Adipocyte (in vitro differentiated cells): ENCODE measurements around the gene PDZK1.
"Not testable (repeated sequence)": the region's sequence is repeated elsewhere in the genome, so short reads cannot be mapped to it uniquely, and the experiment has no call there.

Experiments used
- DNase-seq: peaks from one replicate; pipeline ENCODE4 v3.0.0-alpha.2; 2015; ENCODE audit warnings: low read depth
- H3K27me3 ChIP-seq: replicated peaks from 2 replicates; pipeline ENCODE4 v1.7.0; 2013; ENCODE audit warnings: mild to moderate bottlenecking, low read length, moderate library complexity; ENCODE audit not compliant: control insufficient read depth, insufficient read depth
- H3K36me3 ChIP-seq: 2 replicates; pipeline ENCODE4 v1.7.0; 2013; ENCODE audit warnings: low read length, mild to moderate bottlenecking, moderate library complexity; ENCODE audit not compliant: control insufficient read depth, insufficient read depth, severe bottlenecking
- H3K4me1 ChIP-seq: 2 replicates; pipeline ENCODE4 v1.7.0; 2013; ENCODE audit warnings: mild to moderate bottlenecking, low read length, moderate library complexity; ENCODE audit not compliant: control insufficient read depth, insufficient read depth
- H3K4me3 ChIP-seq: 2 replicates; pipeline ENCODE4 v1.7.0; 2013; ENCODE audit warnings: mild to moderate bottlenecking, low read length, moderate library complexity
- H3K9ac ChIP-seq: 2 replicates; pipeline ENCODE4 v1.7.0; 2013; ENCODE audit warnings: mild to moderate bottlenecking, low read length, moderate library complexity
- H3K9me3 ChIP-seq: 2 replicates; pipeline ENCODE4 v1.7.0; 2013; ENCODE audit warnings: mild to moderate bottlenecking, low read length, moderate library complexity; ENCODE audit not compliant: control insufficient read depth

The PDZK1 gene

DNA sequence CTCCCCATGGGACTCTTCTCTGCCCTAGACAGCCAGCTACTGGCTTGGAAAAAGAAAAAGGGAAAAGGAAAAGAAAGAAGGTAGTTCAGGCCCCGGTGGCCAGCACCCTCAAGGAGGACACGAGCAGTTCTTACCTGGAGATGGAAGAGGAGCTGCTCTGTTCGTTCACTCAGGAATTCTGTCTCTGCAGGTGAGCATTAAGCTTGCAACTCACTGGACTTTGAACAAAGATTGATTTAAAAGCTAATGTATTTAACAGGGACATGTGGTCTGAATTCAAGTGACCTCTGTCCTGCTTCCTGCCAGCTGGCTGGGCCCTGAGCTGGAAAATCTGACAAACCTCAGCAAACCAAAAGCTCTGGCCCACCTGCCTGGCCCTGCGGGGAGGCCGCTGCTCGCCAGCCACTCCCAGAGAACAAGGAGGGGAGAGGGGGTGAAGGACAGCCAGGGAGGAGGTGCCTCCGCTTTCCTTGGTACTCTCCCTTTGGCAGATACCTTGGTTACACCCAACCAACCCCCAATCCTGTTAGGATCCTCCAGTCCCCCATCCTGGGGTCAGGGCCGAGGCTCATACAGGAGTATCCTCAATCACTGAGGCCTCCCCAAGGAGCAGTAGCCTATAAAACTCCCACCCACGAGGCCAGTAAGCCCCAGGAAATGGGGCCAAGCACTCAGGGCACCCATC lies at the start of gene PDZK1:
Gene PDZK1 (minus strand): TSS at position 186 of the 685 bp plus-strand sequence. CDS start 19,347 bp downstream, outside the sequence.
- Histone ChIP-seq H3K36me3 (no peaks in the 10 kb centered on the region), H3K4me1 (peaks cover 23% of the 10 kb centered on the region), H3K27me3 (peaks cover 4% of the 10 kb centered on the region), H3K4me3 (no peak within 1 kb of the TSS), H3K9me3 (no peaks in the 10 kb centered on the region), H3K9ac (no peak within 1 kb of the TSS)
- no peak for DNase-seq

GRCh38 chr1:145751491-145752037 lies 44.4 kb upstream of the PDZK1 start:
- peaks cover 39% of the 10 kb centered on the region for H3K36me3 ChIP-seq
- H3K27me3 ChIP-seq, result no peaks in the 10 kb centered on the region
- peak; percentile 94 for DNase-seq
- H3K9me3 ChIP-seq, result no peaks in the 10 kb centered on the region
- peak overlapping the region; percentile 19 for H3K4me3 ChIP-seq
- peaks cover 46% of the 10 kb centered on the region for H3K4me1 ChIP-seq
- peak overlapping the region; percentile 72 for H3K9ac ChIP-seq

DNA sequence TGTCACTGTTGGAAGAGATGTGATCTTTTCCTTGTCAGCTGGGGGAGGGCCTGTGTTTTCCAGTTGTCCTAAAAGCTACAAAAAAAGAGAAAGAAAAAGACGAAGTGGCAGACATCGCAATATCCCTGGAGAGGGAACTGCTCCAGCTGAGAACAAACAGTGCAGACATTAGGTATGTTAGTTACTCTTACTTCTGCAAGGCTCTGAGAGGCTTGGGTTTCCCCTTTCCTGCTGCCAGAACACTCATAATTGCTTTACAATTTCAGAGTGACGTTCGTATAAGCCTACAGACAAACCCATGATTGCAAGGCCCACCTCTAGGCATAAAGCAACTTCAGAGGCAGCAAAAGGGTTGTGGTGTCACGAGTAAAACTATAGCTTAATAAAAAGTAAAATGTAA lies 43.3 kb upstream of the PDZK1 start:
- Histone ChIP-seq H3K36me3 (peaks cover 51% of the 10 kb centered on the region), H3K4me1 (peaks cover 46% of the 10 kb centered on the region), H3K27me3 (no peaks in the 10 kb centered on the region), H3K4me3 (no peak overlapping the region), H3K9me3 (no peaks in the 10 kb centered on the region), H3K9ac (no peak overlapping the region)
- peak; percentile 50 for DNase-seq

GRCh38 chr1:145747398-145748247 lies 40.5 kb upstream of the PDZK1 start:
- Histone ChIP-seq H3K9ac (no peak overlapping the region), H3K36me3 (peaks cover 72% of the 10 kb centered on the region), H3K27me3 (no peaks in the 10 kb centered on the region), H3K4me3 (no peak overlapping the region), H3K4me1 (peaks cover 46% of the 10 kb centered on the region), H3K9me3 (no peaks in the 10 kb centered on the region)
- no peak for DNase-seq

DNA sequence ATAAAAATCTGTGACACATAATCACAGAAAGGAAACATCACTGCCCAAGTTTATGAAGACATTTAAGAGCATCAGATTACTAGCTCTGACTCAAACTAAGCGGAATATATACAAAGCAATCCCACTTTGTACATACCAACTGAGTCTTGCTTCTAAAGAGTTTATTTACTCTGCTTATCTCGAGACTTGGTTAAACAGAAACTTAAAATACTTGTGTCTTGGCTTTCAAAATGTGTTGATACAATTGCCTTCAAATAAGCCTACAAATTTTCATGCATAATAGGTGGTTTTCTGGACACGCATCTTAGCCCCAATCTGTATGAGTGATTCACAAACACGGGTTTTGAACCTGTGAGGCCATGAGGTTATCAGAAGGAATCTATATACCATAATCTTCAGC lies 33.1 kb upstream of the PDZK1 start:
- H3K9me3 ChIP-seq, result no peaks in the 10 kb centered on the region
- no peaks in the 10 kb centered on the region for H3K27me3 ChIP-seq
- H3K36me3 ChIP-seq, result peaks cover 49% of the 10 kb centered on the region
- no peaks in the 10 kb centered on the region for H3K4me1 ChIP-seq
- peak; percentile 87 for DNase-seq
- no peak overlapping the region for H3K4me3 ChIP-seq
- H3K9ac ChIP-seq, result no peak overlapping the region

- H3K9me3 ChIP-seq, result no peaks in the 10 kb centered on the region
- DNase-seq, result no peak
These were observed 29.0 kb upstream of the PDZK1 start for GRCh38 chr1:145736191-145736590.

DNA sequence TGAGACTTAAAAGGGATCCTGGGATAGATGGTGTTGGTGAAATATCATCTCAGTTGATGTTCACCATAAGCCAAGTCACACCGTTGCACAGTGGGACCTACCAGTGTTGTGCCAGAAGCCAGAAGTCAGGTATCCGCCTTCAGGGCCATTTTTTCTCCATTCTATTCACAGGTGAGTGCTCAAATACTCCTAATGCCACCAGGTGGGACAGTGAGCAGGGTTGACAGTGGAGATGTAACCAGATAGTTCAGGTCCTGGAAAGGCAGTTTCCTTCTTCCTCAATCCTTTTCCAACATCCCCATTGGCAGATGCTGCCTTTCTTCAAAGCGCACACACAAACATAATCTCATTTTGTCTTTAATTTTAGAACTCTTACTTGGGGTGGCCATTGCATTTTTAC lies 23.7 kb upstream of the PDZK1 start:
- no peaks in the 10 kb centered on the region for H3K9me3 ChIP-seq
- no peak for DNase-seq
- H3K4me3 ChIP-seq, result no peak overlapping the region
- no peaks in the 10 kb centered on the region for H3K27me3 ChIP-seq
- H3K9ac ChIP-seq, result no peak overlapping the region
- H3K36me3 ChIP-seq, result peaks cover 6% of the 10 kb centered on the region
- H3K4me1 ChIP-seq, result peaks cover 21% of the 10 kb centered on the region

More at GRCh38 chr1:145736191-145736590, 29.0 kb upstream of the PDZK1 start:
- Histone ChIP-seq H3K9ac (no peak overlapping the region), H3K4me1 (peaks cover 7% of the 10 kb centered on the region), H3K36me3 (peaks cover 11% of the 10 kb centered on the region), H3K27me3 (no peaks in the 10 kb centered on the region), H3K4me3 (no peak overlapping the region)

GRCh38 chr1:145730467-145730866 lies 23.3 kb upstream of the PDZK1 start:
- no peak for DNase-seq
- Histone ChIP-seq H3K4me1 (peaks cover 21% of the 10 kb centered on the region), H3K9ac (no peak overlapping the region), H3K9me3 (no peaks in the 10 kb centered on the region), H3K4me3 (no peak overlapping the region), H3K36me3 (peaks cover 6% of the 10 kb centered on the region), H3K27me3 (no peaks in the 10 kb centered on the region)

GRCh38 chr1:145729666-145730436 lies 22.7 kb upstream of the PDZK1 start:
- peaks cover 21% of the 10 kb centered on the region for H3K4me1 ChIP-seq
- H3K36me3 ChIP-seq, result peaks cover 6% of the 10 kb centered on the region
- H3K27me3 ChIP-seq, result no peaks in the 10 kb centered on the region

DNA sequence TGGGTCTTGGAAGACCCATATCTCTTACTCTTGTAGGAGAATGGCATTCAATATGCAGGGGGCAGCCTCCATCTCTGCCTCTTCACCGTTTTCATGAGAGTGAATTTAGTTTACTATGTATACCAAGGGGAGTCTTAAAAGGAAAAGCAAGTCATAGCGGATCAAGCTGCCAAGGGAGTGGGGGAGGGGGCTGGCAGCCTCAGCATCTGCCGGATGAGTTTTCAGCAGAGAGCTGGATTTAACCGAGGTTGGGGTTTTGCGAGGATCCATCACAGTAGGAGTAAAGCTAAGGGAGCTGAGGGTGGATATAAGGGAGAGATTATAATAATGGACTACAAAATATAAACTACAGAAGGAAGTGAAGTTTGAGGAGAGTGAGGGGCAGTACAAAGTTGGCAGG lies 22.0 kb upstream of the PDZK1 start:
- Histone ChIP-seq H3K4me1 (peaks cover 18% of the 10 kb centered on the region), H3K36me3 (peaks cover 6% of the 10 kb centered on the region), H3K9me3 (no peaks in the 10 kb centered on the region), H3K9ac (no peak overlapping the region), H3K27me3 (no peaks in the 10 kb centered on the region), H3K4me3 (no peak overlapping the region)
- DNase-seq, result no peak

More at GRCh38 chr1:145729666-145730436, 22.7 kb upstream of the PDZK1 start:
- no peaks in the 10 kb centered on the region for H3K9me3 ChIP-seq
- H3K9ac ChIP-seq, result no peak overlapping the region
- no peak for DNase-seq
- H3K4me3 ChIP-seq, result no peak overlapping the region

DNA sequence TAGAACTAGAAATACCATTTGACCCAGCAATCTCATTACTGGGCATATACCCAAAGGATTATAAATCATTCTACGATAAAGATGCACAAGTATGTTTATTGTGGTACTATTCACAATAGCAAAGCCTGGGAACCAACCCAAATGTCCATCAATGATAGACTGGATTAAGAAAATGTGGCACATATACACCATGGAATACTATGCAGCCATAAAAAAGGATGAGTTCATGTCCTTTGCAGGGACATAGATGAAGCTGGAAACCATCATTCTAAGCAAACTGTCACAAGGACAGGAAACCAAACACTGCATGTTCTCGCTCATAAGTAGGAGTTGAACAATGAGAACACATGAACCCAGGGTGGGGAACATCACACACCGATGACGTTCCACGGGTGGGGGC lies 19.0 kb upstream of the PDZK1 start:
- not testable (repeated sequence) for DNase-seq, H3K27me3 ChIP-seq, H3K9ac ChIP-seq, H3K4me3 ChIP-seq, H3K36me3 ChIP-seq, H3K9me3 ChIP-seq
- peaks cover 20% of the 10 kb centered on the region for H3K4me1 ChIP-seq
